Type B pancreatic cell (in vitro differentiated cells): Measurements from ENCODE around the gene NOSTRIN. TPM values are rescaled to one million over a fixed set of nuclear protein-coding genes. Genes with fewer than 3 reads are reported as not detected.

ENCODE experiments used
- DNase-seq: peaks from one replicate; pipeline ENCODE4 v3.0.0; 2021; ENCODE audit warnings: mixed read lengths; ENCODE audit not compliant: unreplicated experiment; ENCODE audit errors: extremely low spot score
- H3K27ac Mint-ChIP-seq: 2 replicates; pipeline ENCODE4 v1.8.0; 2021; ENCODE audit warnings: mild to moderate bottlenecking, mixed read lengths
- H3K27me3 Mint-ChIP-seq: 2 replicates; pipeline ENCODE4 v1.8.0; 2021; ENCODE audit warnings: mixed read lengths
- H3K36me3 Mint-ChIP-seq: 2 replicates; pipeline ENCODE4 v1.8.0; 2021; ENCODE audit warnings: mixed read lengths
- H3K4me1 Mint-ChIP-seq: one replicate; pipeline ENCODE4 v1.8.0; 2021; ENCODE audit warnings: mixed read lengths; ENCODE audit not compliant: unreplicated experiment
- H3K4me3 Mint-ChIP-seq: 2 replicates; pipeline ENCODE4 v1.8.0; 2021; ENCODE audit warnings: mild to moderate bottlenecking, mixed read lengths
- H3K9me3 Mint-ChIP-seq: 2 replicates; pipeline ENCODE4 v1.8.0; 2021; ENCODE audit warnings: mixed read lengths
- CTCF ChIP-seq: fragments of 200-600 bp; sonication (generic); conservative IDR thresholded peaks from 2 replicates; pipeline ENCODE4 v1.5.0; 2021; ENCODE audit warnings: antibody characterized with exemption, mild to moderate bottlenecking
- total RNA-seq: library from RNA; stranded (reverse); gene quantifications from 2 replicates; pipeline ENCODE4 v1.2.1, GENCODE V29; 2021; ENCODE audit warnings: low replicate concordance

The NOSTRIN gene
- total RNA-seq, 1 donor from 2014 or later: 2.5 TPM

- Mint-ChIP-seq H3K9me3 (peaks cover 12% of the 10 kb centered on the region), H3K4me1 (peaks cover 7% of the 10 kb centered on the region), H3K36me3 (peaks cover 17% of the 10 kb centered on the region), H3K4me3 (no peak overlapping the region), H3K27me3 (no peaks in the 10 kb centered on the region), H3K27ac (no peak overlapping the region)
- no peak for TF ChIP-seq CTCF
- no peak for DNase-seq
Measured at GRCh38 chr2:168773128-168773527, 29.3 kb upstream of the NOSTRIN start.

DNA sequence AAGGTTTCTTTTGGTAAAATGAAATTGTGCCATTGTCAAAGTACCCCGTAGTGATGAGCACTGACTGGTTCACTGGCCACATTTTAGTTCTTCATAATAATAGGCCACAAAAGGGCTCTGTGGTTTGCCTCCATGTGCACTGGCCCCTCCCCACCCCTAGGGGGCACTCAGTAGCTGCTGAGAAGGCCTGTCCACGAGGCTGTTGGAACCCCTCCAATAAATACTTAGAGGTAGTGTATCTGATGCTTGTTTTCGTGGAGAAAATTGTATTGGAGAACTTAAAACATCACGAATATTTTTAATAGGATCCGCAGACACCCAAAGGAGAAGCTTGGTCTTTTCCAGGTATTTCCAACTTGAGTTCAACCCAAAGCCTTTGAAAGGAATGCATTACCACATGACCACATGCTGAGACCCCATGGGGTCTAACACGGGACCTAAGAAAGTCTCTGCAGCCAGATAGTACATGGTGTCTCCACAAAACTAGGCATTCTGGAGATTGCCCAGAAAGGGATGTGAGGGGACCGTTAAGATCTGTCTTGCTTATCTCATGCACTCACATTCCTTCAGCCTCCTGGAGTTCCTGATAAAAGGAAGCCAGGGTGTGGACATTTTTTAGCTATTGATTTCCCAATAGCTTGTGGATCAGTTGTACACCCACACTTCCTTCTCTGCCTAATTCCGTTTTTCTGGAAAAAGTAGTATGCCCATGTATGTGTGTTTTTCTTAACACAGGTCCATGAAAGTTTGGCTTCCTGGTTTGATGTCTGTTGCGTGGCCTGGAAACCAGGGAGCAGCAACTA is 28.5 kb upstream of the NOSTRIN start:
- no peak for DNase-seq
- Mint-ChIP-seq H3K27ac (no peak overlapping the region), H3K4me1 (peaks cover 11% of the 10 kb centered on the region), H3K36me3 (peaks cover 17% of the 10 kb centered on the region), H3K4me3 (no peak overlapping the region), H3K27me3 (no peaks in the 10 kb centered on the region), H3K9me3 (peaks cover 12% of the 10 kb centered on the region)
- TF ChIP-seq CTCF: peak; percentile 69

GRCh38 chr2:168775837-168776236 is 26.6 kb upstream of the NOSTRIN start:
- H3K27me3 Mint-ChIP-seq: no peaks in the 10 kb centered on the region
- DNase-seq: no peak
- peaks cover 15% of the 10 kb centered on the region for H3K4me1 Mint-ChIP-seq
- H3K27ac Mint-ChIP-seq: no peak overlapping the region
- peaks cover 19% of the 10 kb centered on the region for H3K9me3 Mint-ChIP-seq
- peaks cover 9% of the 10 kb centered on the region for H3K36me3 Mint-ChIP-seq
- no peak overlapping the region for H3K4me3 Mint-ChIP-seq
- TF ChIP-seq CTCF: no peak

- peaks cover 20% of the 10 kb centered on the region for H3K9me3 Mint-ChIP-seq
- no peak overlapping the region for H3K27ac Mint-ChIP-seq
- no peak for TF ChIP-seq CTCF
- H3K36me3 Mint-ChIP-seq: peaks cover 4% of the 10 kb centered on the region
- DNase-seq: no peak
- H3K4me1 Mint-ChIP-seq: peaks cover 14% of the 10 kb centered on the region
- no peak overlapping the region for H3K4me3 Mint-ChIP-seq
- no peaks in the 10 kb centered on the region for H3K27me3 Mint-ChIP-seq
Measured at GRCh38 chr2:168780669-168781071, 21.8 kb upstream of the NOSTRIN start.

GRCh38 chr2:168781191-168781817 is 21.1 kb upstream of the NOSTRIN start:
- no peak overlapping the region for H3K27ac Mint-ChIP-seq
- no peak for TF ChIP-seq CTCF
- no peak overlapping the region for H3K4me3 Mint-ChIP-seq
- DNase-seq: no peak
- H3K4me1 Mint-ChIP-seq: peaks cover 14% of the 10 kb centered on the region
- H3K9me3 Mint-ChIP-seq: peaks cover 16% of the 10 kb centered on the region
- H3K36me3 Mint-ChIP-seq: no peaks in the 10 kb centered on the region
- no peaks in the 10 kb centered on the region for H3K27me3 Mint-ChIP-seq
